SKM-1 (cell line): Measurements from ENCODE around the gene MRPL40.
"Not testable (repeated sequence)": the region's sequence is repeated elsewhere in the genome, so short reads cannot be mapped to it uniquely, and the experiment has no call there.

Experiments used
- DNase-seq: peaks from one replicate; lab custom pipeline; 2025; ENCODE audit not compliant: unreplicated experiment; lab: John Stamatoyannopoulos, UW

Gene MRPL40

GRCh38 chr22:19440411-19441195 lies 8.3 kb downstream of the MRPL40 start:
- DNase-seq: no peak

- DNase-seq: no peak
Measured at GRCh38 chr22:19442166-19442565, 9.8 kb downstream of the MRPL40 start.

GRCh38 chr22:19443544-19444211 lies 11.3 kb downstream of the MRPL40 start:
- no peak for DNase-seq

- DNase-seq: not testable (repeated sequence)
Measured at GRCh38 chr22:19445279-19445982, 13.1 kb downstream of the MRPL40 start.

GRCh38 chr22:19446603-19447329 lies 14.4 kb downstream of the MRPL40 start:
- no peak for DNase-seq

GRCh38 chr22:19447330-19448075 lies 15.2 kb downstream of the MRPL40 start, which contains the start of gene C22orf39:
TSS of gene C22orf39 (minus strand) at chr22:19447711. CDS start at chr22:19447688, 23 bp downstream.
- peak; percentile 85 for DNase-seq

- DNase-seq: no peak
Measured at GRCh38 chr22:19448076-19448607, 15.8 kb downstream of the MRPL40 start.

- no peak for DNase-seq
Measured at GRCh38 chr22:19448739-19449421, 16.5 kb downstream of the MRPL40 start.

- no peak for DNase-seq
Measured at GRCh38 chr22:19449422-19449767, 17.1 kb downstream of the MRPL40 start.

- no peak for DNase-seq
Measured at GRCh38 chr22:19450363-19451175, 18.2 kb downstream of the MRPL40 start.

GRCh38 chr22:19451570-19451969 lies 19.2 kb downstream of the MRPL40 start:
- DNase-seq: no peak

- no peak for DNase-seq
Measured at GRCh38 chr22:19453718-19454117, 21.4 kb downstream of the MRPL40 start.

- DNase-seq: no peak
Measured at GRCh38 chr22:19454156-19454555, 21.8 kb downstream of the MRPL40 start.

- DNase-seq: no peak
Measured at GRCh38 chr22:19455033-19455432, 22.7 kb downstream of the MRPL40 start.

- no peak for DNase-seq
Measured at GRCh38 chr22:19455585-19456370, 23.4 kb downstream of the MRPL40 start.

- DNase-seq: no peak
Measured at GRCh38 chr22:19456541-19456940, 24.2 kb downstream of the MRPL40 start.

GRCh38 chr22:19457828-19458428 lies 25.6 kb downstream of the MRPL40 start:
- no peak for DNase-seq

- DNase-seq: no peak
Measured at GRCh38 chr22:19460036-19460435, 27.7 kb downstream of the MRPL40 start.
